IMR-90 (cell line): ENCODE data around the gene ACTR1A.

ENCODE experiments used
- BHLHE40 ChIP-seq: fragments of 150-350 bp; IDR thresholded peaks from 2 replicates; pipeline ENCODE4 v1.6.1; 2016; ENCODE audit warnings: mild to moderate bottlenecking, low read depth, low read length
- CEBPB ChIP-seq: IDR thresholded peaks from 2 replicates; pipeline ENCODE4 v1.6.1; 2012; ENCODE audit warnings: low read depth, low read length, improper control_type of control experiment
- FOS ChIP-seq: fragments of 150-350 bp; IDR thresholded peaks from 2 replicates; pipeline ENCODE4 v1.6.1; 2016; ENCODE audit warnings: low read depth, low read length
- MAFK ChIP-seq: IDR thresholded peaks from 2 replicates; pipeline ENCODE4 v1.6.1; 2012; ENCODE audit warnings: low read depth, low read length, improper control_type of control experiment
- POLR2A ChIP-seq: IDR thresholded peaks from 2 replicates; pipeline ENCODE4 v1.6.1; 2012; ENCODE audit warnings: mild to moderate bottlenecking, low read depth, low read length
- RAD21 ChIP-seq: IDR thresholded peaks from 2 replicates; pipeline ENCODE4 v1.6.1; 2012; ENCODE audit warnings: low read length, improper control_type of control experiment
- TF ChIP-seq, protein P1 (sequence below): conservative IDR thresholded peaks from 2 replicates; pipeline ENCODE4 v1.5.1; 2012; ENCODE audit warnings: mild to moderate bottlenecking, low read depth, low read length, improper control_type of control experiment

DNA sequence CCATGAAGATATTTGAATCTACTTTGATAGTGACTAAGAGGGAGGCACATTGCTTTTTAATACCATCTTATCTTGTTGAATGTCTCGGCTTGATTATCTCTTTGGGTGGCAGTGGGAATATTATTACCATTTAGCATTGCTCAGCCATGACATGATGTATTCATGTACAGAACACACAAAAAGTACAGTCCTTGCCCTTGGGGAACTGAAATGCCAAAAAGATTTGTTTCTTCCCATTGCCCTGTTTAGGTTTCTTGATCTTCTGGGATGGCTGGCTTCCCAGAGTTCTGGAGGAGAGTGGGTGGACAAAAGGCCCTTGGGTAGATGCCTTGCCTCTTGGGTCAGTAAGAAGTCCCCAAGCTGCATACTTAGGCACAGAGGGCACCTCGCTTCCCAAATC lies 25.0 kb upstream of the ACTR1A start:
- TF ChIP-seq, protein P1, sequence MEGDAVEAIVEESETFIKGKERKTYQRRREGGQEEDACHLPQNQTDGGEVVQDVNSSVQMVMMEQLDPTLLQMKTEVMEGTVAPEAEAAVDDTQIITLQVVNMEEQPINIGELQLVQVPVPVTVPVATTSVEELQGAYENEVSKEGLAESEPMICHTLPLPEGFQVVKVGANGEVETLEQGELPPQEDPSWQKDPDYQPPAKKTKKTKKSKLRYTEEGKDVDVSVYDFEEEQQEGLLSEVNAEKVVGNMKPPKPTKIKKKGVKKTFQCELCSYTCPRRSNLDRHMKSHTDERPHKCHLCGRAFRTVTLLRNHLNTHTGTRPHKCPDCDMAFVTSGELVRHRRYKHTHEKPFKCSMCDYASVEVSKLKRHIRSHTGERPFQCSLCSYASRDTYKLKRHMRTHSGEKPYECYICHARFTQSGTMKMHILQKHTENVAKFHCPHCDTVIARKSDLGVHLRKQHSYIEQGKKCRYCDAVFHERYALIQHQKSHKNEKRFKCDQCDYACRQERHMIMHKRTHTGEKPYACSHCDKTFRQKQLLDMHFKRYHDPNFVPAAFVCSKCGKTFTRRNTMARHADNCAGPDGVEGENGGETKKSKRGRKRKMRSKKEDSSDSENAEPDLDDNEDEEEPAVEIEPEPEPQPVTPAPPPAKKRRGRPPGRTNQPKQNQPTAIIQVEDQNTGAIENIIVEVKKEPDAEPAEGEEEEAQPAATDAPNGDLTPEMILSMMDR = no peak
- TF ChIP-seq FOS = no peak
- no peak for TF ChIP-seq POLR2A
- no peak for TF ChIP-seq RAD21
- TF ChIP-seq MAFK = no peak
- TF ChIP-seq BHLHE40 = no peak
- TF ChIP-seq CEBPB = no peak
